WERI-Rb-1 (cell line): ENCODE measurements around the gene DOK6.

Source experiments
- DNase-seq: peaks from one replicate; pipeline ENCODE4 v3.0.0-alpha.2; 2020
- H3K27ac ChIP-seq: fragments of 250-450 bp; sonication (Bioruptor Pico); 2 replicates; pipeline ENCODE4 v1.5.1; 2020; ENCODE audit warnings: mild to moderate bottlenecking, moderate library complexity
- H3K27me3 ChIP-seq: fragments of 250-450 bp; sonication (Bioruptor Pico); 2 replicates; pipeline ENCODE4 v1.5.1; 2021; ENCODE audit warnings: mild to moderate bottlenecking, low read depth, moderate library complexity; ENCODE audit not compliant: insufficient read depth, severe bottlenecking
- H3K36me3 ChIP-seq: fragments of 250-450 bp; sonication (Bioruptor Pico); 2 replicates; pipeline ENCODE4 v1.5.1; 2020; ENCODE audit warnings: mild to moderate bottlenecking, moderate library complexity
- H3K4me3 ChIP-seq: 2 replicates; pipeline ENCODE4 v1.5.1; 2011; ENCODE audit warnings: low read depth, mild to moderate bottlenecking, control low read depth, low read length
- H3K9me3 ChIP-seq: fragments of 250-450 bp; sonication (Bioruptor Pico); 2 replicates; pipeline ENCODE4 v1.5.1; 2021; ENCODE audit warnings: mild to moderate bottlenecking, moderate library complexity; ENCODE audit not compliant: severe bottlenecking
- TF ChIP-seq, protein P1 (sequence below): IDR thresholded peaks from 2 replicates; pipeline ENCODE4 v1.5.1; 2011; ENCODE audit warnings: low read depth, mild to moderate bottlenecking, control low read depth, inconsistent platforms, low read length

DOK6 gene

DNA sequence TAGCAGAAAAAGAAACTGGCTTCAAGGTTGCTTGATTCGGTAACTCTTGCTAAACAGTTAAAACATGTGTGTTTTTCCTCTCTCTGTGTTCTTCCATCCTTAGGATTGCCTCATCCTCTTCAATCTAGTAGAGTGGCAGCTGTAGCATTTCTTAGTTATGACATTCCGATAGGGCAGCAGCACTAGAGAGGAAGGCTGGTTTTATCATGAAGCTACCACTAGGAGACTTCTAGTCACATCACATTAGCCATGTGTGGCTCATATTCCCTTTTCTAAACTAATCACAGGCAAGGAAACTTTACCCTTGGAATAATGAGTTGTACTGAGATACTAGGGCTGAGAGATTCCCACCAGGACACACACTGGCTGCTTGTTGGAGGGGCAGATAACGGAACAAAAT, 187.6 kb downstream of the DOK6 start:
- H3K9me3 ChIP-seq, result no peaks in the 10 kb centered on the region
- TF ChIP-seq, protein P1, sequence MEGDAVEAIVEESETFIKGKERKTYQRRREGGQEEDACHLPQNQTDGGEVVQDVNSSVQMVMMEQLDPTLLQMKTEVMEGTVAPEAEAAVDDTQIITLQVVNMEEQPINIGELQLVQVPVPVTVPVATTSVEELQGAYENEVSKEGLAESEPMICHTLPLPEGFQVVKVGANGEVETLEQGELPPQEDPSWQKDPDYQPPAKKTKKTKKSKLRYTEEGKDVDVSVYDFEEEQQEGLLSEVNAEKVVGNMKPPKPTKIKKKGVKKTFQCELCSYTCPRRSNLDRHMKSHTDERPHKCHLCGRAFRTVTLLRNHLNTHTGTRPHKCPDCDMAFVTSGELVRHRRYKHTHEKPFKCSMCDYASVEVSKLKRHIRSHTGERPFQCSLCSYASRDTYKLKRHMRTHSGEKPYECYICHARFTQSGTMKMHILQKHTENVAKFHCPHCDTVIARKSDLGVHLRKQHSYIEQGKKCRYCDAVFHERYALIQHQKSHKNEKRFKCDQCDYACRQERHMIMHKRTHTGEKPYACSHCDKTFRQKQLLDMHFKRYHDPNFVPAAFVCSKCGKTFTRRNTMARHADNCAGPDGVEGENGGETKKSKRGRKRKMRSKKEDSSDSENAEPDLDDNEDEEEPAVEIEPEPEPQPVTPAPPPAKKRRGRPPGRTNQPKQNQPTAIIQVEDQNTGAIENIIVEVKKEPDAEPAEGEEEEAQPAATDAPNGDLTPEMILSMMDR, result no peak
- no peaks in the 10 kb centered on the region for H3K27me3 ChIP-seq
- H3K36me3 ChIP-seq, result no peaks in the 10 kb centered on the region
- no peak for DNase-seq
- H3K27ac ChIP-seq, result no peak overlapping the region
- no peak overlapping the region for H3K4me3 ChIP-seq

DNA sequence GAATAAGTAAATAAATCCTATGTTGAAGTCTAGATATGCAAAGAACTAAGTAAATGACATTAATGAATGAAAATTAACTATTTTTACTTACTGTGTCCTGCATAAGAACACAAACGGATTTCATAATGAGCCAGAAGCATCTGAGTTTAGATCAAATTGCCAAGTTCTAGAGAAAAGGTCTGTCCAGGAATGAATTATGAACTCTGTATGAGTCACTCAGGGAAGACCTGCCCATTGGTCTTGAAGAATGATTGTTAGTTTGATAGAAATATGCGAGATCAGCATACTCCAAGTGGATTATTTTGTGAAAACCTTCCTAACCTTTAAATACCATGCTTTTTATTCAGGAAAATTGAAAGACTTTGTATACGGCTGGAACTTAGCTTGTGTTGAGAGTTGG, 189.5 kb downstream of the DOK6 start:
- TF ChIP-seq, protein P1, result no peak
- no peaks in the 10 kb centered on the region for H3K27me3 ChIP-seq
- no peak overlapping the region for H3K4me3 ChIP-seq
- no peak overlapping the region for H3K27ac ChIP-seq
- H3K9me3 ChIP-seq, result no peaks in the 10 kb centered on the region
- no peak for DNase-seq
- H3K36me3 ChIP-seq, result no peaks in the 10 kb centered on the region

DNA sequence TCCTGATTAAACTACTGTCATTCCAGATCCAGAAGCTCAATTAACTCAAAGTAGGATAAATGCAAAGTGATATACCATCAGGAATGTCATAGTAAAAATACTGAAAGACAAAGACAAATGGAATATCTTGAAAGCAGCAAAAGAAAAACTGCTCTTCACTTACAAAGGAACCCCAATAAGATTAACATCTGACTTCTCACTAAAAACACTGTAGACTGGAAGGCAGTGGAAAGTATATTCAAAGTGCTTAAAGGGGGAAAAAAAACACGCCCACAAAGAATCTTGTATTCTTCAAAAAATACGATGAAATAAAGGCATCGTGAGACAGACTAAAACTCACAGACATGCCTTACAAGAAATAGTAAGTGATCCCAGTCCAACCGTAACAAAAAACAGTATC, 195.7 kb downstream of the DOK6 start:
- H3K27ac ChIP-seq, result no peak overlapping the region
- no peaks in the 10 kb centered on the region for H3K36me3 ChIP-seq
- no peak for DNase-seq
- H3K9me3 ChIP-seq, result no peaks in the 10 kb centered on the region
- no peaks in the 10 kb centered on the region for H3K27me3 ChIP-seq
- TF ChIP-seq, protein P1, result no peak
- no peak overlapping the region for H3K4me3 ChIP-seq

DNA sequence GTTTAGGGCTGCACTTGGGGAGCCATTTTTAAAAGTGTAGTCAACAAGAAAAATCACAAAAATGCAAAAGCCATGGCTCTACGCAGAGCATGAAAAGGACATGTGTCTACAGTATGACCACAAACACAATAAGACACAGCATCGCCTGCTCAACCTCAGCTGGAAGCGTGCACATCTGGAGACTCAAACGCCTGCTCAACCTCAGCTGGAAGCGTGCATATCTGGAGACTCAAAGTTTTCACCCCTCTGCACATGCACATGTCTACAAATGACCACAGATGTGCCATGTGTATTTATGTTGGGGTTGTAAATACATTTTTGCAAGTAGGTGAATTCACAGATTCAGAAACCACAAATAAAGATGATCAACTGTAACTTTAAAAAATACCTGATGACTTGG, 196.9 kb downstream of the DOK6 start:
- DNase-seq, result no peak

DNA sequence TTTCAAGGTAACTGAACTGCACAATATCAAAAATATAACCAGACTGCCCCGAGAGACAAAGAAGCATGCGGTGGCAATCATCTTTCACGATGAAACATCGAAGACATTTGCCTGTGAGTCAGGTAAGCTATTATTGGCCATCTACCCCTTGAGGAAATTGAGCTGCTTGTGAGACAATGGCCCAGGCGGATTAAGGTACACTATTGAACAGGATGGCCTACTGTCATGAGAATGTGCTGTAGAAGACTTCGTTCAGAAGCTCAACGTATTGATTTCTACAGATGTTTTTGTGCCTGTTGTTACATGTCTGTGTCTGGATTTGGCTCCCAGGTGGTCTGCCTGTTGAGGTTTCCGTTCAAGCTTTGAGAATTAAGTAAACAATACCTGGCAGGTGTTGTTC, 198.7 kb downstream of the DOK6 start:
- no peak overlapping the region for H3K4me3 ChIP-seq
- no peaks in the 10 kb centered on the region for H3K36me3 ChIP-seq
- DNase-seq, result no peak
- H3K27me3 ChIP-seq, result no peaks in the 10 kb centered on the region
- TF ChIP-seq, protein P1, result no peak
- H3K27ac ChIP-seq, result no peak overlapping the region
- H3K9me3 ChIP-seq, result no peaks in the 10 kb centered on the region

More for the DNA sequence above, 196.9 kb downstream of the DOK6 start:
- Histone ChIP-seq H3K27me3 (no peaks in the 10 kb centered on the region), H3K27ac (no peak overlapping the region), H3K36me3 (no peaks in the 10 kb centered on the region), H3K9me3 (no peaks in the 10 kb centered on the region), H3K4me3 (no peak overlapping the region)
- TF ChIP-seq, protein P1, result no peak

DNA sequence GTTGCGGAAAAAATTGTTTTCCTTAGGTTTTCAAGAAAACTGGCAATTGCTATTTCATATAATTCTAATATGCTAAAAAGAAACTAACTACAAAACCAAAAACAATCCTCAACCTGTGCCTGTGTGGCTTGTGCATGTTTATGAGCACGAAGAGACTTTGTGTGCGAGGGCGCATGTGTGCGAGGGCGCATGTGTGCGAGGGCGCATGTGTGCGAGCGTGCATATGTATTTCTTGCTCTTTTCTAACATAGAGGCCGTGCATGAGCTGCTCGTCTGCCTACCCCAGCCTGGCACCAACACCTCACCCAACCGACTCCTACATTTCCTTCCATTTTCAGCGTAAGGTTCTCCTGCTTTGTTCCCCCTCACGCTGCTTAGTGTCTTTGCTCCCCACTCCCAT, 211.6 kb downstream of the DOK6 start:
- no peaks in the 10 kb centered on the region for H3K9me3 ChIP-seq
- TF ChIP-seq, protein P1, result no peak
- no peak for DNase-seq
- H3K4me3 ChIP-seq, result no peak overlapping the region
- H3K27ac ChIP-seq, result no peak overlapping the region
- H3K36me3 ChIP-seq, result no peaks in the 10 kb centered on the region
- no peaks in the 10 kb centered on the region for H3K27me3 ChIP-seq
